Measurements from ENCODE around the gene CABP1.
A peak's percentile ranks its signal among the peaks of the same experiment; 100 is the strongest.

CABP1 gene

GRCh38 chr12:120685522-120685921, 45.1 kb downstream of the CABP1 start:
- TF ChIP-seq POLR2AphosphoS5 (IDR thresholded peaks at IDR 0.05; ENCODE audit: borderline replicate concordance, low read depth, low read length) (no peak), EZH2 (IDR thresholded peaks at IDR 0.05) (no peak), FOXP2 (optimal IDR thresholded peaks at IDR 0.05; ENCODE audit: control extremely low read depth, extremely low read length, insufficient read depth) (no peak)
- Histone ChIP-seq H3K27ac (no peak overlapping the region), H3K9me3 (ENCODE audit: low read depth, low read length) (no peaks in the 10 kb centered on the region), H3K4me3 (peak overlapping the region; percentile 88), H3K9ac (ENCODE audit: insufficient read length) (peak overlapping the region; percentile 87), H3K36me3 (ENCODE audit: insufficient read depth, low read length) (no peaks in the 10 kb centered on the region)
- no peak for DNase-seq (ENCODE audit: low read depth, low spot score)

DNA sequence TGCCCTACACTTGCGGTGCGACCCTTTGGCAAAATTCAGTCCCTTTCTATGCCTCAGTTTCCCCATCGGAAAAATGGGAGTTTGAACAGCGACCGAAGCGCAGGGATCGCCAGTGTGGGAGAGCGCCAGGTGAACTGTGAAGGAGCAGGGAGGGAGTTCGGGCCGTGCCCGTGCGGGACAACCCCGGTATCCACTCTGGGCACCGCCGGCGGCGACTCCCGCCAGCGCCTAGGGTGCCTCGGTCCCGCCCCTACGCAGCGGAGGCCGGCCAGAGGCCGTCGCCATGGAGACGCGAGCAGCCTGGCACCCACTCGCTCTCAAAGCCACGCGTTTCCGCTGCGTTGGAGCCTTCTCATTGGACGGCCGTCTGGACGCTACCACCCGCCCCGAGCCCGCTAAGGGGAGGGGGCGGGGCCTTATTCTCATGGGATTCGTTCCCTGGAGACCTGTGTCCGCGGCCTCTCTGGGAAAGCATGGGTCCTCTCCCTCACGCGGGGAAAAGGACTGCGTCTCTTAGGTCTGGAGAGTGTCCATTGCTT, 45.8 kb downstream of the CABP1 start:
- no peaks in the 10 kb centered on the region for H3K9me3 ChIP-seq (ENCODE audit: low read depth, low read length)
- H3K9ac ChIP-seq (ENCODE audit: insufficient read length): peak overlapping the region; percentile 87
- peak overlapping the region; percentile 94 for H3K27ac ChIP-seq
- H3K36me3 ChIP-seq (ENCODE audit: insufficient read depth, low read length): no peaks in the 10 kb centered on the region
- TF ChIP-seq EZH2 (IDR thresholded peaks at IDR 0.05): no peak
- TF ChIP-seq FOXP2 (optimal IDR thresholded peaks at IDR 0.05; ENCODE audit: control extremely low read depth, extremely low read length, insufficient read depth): no peak
- TF ChIP-seq POLR2AphosphoS5 (IDR thresholded peaks at IDR 0.05; ENCODE audit: borderline replicate concordance, low read depth, low read length): peak; percentile 82
- DNase-seq (ENCODE audit: low read depth, low spot score): peak; percentile 79
- H3K4me3 ChIP-seq: peak overlapping the region; percentile 88

DNA sequence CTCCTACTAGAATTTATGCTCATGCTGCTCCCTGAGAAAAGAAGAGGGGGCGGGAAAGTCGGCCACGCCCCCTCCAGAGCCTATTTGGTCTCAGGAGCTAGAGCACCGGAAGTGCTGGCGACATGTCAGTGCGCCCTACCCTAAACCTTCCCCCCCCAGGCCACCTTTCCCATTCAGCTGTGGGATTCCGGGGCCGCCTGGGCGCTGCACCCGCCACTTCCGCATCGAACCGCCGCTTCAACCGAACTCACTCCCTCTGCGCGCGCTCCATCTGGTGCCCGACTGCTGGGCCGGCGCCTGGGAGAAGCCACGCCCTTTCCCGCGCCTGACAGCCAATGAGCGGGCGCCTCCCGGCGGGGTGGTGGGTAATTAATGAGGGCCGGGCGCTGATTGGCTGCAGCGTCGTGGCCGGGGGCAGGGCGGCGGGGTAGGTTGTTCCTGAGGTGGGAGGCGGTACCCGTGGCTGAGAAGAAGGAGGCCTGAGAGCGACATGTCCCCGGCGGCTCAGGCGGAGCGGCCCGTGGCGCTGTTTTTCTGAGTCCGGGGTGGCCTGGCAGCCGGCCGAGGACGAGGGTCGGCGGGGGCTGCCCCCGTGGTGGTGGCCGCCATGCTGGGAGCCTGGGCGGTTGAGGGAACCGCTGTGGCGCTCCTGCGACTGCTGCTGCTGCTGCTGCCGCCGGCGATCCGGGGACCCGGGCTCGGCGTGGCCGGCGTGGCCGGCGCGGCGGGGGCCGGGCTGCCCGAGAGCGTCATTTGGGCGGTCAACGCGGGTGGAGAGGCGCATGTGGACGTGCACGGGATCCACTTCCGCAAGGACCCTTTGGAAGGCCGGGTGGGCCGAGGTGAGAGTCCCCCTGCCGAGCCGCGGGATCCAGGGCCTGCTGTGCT, 46.5 kb downstream of the CABP1 start, which contains the start of gene MLEC:
MLEC (plus strand) TSS at position 460 of the 888 bp plus-strand sequence; CDS start at position 608, 148 bp downstream.
- Histone ChIP-seq H3K36me3 (ENCODE audit: insufficient read depth, low read length) (no peaks in the 10 kb centered on the region), H3K9me3 (ENCODE audit: low read depth, low read length) (no peaks in the 10 kb centered on the region), H3K4me3 (peak within 1 kb of the TSS; percentile 88), H3K9ac (ENCODE audit: insufficient read length) (peak within 1 kb of the TSS; percentile 87), H3K27ac (peak within 1 kb of the TSS; percentile 94)
- peak; percentile 89 for DNase-seq (ENCODE audit: low read depth, low spot score)
- TF ChIP-seq POLR2AphosphoS5 (IDR thresholded peaks at IDR 0.05; ENCODE audit: borderline replicate concordance, low read depth, low read length) (peak; percentile 78; the same call in 1 of the 2 replicates), EZH2 (IDR thresholded peaks at IDR 0.05) (no peak), FOXP2 (optimal IDR thresholded peaks at IDR 0.05; ENCODE audit: control extremely low read depth, extremely low read length, insufficient read depth) (peak; percentile 30)

DNA sequence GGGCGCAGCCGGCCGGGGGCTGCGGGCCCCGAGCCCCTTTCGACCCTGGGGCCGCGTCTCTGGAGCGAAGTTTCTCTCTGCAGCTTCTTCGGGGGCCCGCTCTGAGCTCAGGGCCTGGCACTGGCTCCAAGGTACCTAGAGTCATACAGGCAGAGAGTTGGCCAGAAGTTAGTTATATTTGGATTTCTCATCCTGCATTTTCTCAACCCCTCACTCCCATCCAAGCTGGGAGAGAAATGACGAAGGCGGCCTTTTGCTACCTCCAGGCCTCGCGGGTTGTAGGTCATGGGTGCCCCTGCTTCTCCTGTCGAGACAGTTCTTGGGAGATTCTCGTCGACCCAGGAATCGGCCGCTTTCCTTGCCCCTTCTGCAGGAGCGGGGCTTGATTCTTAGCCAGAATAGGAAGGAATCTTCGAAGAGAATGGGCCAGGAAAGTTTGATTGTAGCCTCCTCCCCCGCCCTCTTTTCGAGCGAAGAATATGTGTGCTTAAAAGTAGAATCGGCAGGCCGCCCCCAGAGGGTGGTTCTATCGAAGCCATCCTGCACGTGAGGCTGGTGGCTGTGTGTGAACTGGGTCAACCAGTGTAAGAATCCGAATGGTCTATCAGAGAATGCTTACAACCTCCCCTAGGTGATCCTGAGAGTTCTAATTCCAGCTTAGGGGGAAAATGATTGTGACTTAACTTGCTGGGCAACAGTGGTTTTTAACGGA, 47.3 kb downstream of the CABP1 start:
- no peak for DNase-seq (ENCODE audit: low read depth, low spot score)
- Histone ChIP-seq H3K36me3 (ENCODE audit: insufficient read depth, low read length) (no peaks in the 10 kb centered on the region), H3K9ac (ENCODE audit: insufficient read length) (peak overlapping the region; percentile 79), H3K4me3 (peak overlapping the region; percentile 88), H3K9me3 (ENCODE audit: low read depth, low read length) (no peaks in the 10 kb centered on the region), H3K27ac (no peak overlapping the region)
- no peak for TF ChIP-seq EZH2 (IDR thresholded peaks at IDR 0.05)
- TF ChIP-seq POLR2AphosphoS5 (IDR thresholded peaks at IDR 0.05; ENCODE audit: borderline replicate concordance, low read depth, low read length): no peak
- no peak for TF ChIP-seq FOXP2 (optimal IDR thresholded peaks at IDR 0.05; ENCODE audit: control extremely low read depth, extremely low read length, insufficient read depth)

DNA sequence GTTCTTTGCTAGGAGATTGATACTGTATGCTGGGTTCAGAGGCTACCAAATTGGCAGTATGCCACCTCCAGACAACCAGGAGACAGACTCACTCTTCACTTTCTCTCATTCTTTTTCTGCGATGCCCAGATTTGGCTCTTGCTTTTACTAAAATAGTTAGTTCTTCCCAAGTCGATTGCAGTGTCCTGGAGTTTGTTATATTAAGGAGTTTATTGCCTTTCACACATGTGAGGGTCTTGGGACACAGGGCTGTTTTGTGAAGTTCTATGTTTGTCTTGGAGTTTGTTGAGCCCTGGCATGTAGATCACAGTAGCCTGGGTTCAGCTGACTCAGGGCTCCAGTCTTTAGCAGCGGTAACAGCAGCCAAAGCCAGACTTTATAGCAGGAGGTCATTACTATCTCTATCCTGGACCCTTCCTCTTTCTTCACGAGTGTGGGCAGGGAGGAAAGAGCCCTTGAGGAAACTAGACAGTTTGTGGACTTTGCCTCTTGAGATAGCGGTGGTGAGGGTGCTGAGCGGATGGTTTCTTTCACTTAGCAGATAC, 48.2 kb downstream of the CABP1 start:
- no peak for DNase-seq (ENCODE audit: low read depth, low spot score)
- TF ChIP-seq EZH2 (IDR thresholded peaks at IDR 0.05): no peak
- no peaks in the 10 kb centered on the region for H3K9me3 ChIP-seq (ENCODE audit: low read depth, low read length)
- peak overlapping the region; percentile 88 for H3K4me3 ChIP-seq
- peak overlapping the region; percentile 79 for H3K9ac ChIP-seq (ENCODE audit: insufficient read length)
- H3K27ac ChIP-seq: no peak overlapping the region
- H3K36me3 ChIP-seq (ENCODE audit: insufficient read depth, low read length): peaks cover 1% of the 10 kb centered on the region; the same call in 1 of the 2 replicates

- TF ChIP-seq FOXP2 (optimal IDR thresholded peaks at IDR 0.05; ENCODE audit: control extremely low read depth, extremely low read length, insufficient read depth) (no peak), EZH2 (IDR thresholded peaks at IDR 0.05) (no peak), POLR2AphosphoS5 (IDR thresholded peaks at IDR 0.05; ENCODE audit: borderline replicate concordance, low read depth, low read length) (no peak)
- Histone ChIP-seq H3K9me3 (ENCODE audit: low read depth, low read length) (no peaks in the 10 kb centered on the region), H3K36me3 (ENCODE audit: insufficient read depth, low read length) (peaks cover 11% of the 10 kb centered on the region), H3K27ac (no peak overlapping the region), H3K9ac (ENCODE audit: insufficient read length) (peak overlapping the region; percentile 79), H3K4me3 (peak overlapping the region; percentile 88)
- no peak for DNase-seq (ENCODE audit: low read depth, low spot score)
These were observed 49.1 kb downstream of the CABP1 start for GRCh38 chr12:120689397-120690082.

DNA sequence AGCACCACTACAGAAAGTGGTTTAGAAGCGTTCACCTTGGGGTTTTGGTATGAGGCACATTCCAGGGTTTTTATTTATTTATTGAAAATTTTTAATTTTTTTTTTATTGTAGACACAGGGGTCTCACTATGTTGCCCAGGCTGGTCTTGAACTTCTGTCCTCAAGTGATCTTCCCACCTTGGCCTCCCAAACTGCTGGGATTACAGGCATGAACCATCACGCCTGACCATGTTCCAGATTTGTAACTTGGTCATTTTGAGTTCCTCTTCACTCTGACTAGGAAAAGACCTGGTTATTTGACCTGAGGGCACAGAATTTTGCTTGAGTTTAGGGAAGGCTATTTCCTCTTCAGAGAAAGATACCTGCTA, 49.6 kb downstream of the CABP1 start:
- Histone ChIP-seq H3K36me3 (ENCODE audit: insufficient read depth, low read length) (peaks cover 16% of the 10 kb centered on the region), H3K9me3 (ENCODE audit: low read depth, low read length) (no peaks in the 10 kb centered on the region), H3K4me3 (no peak overlapping the region), H3K27ac (no peak overlapping the region), H3K9ac (ENCODE audit: insufficient read length) (no peak overlapping the region)
- no peak for TF ChIP-seq EZH2 (IDR thresholded peaks at IDR 0.05)
- no peak for TF ChIP-seq FOXP2 (optimal IDR thresholded peaks at IDR 0.05; ENCODE audit: control extremely low read depth, extremely low read length, insufficient read depth)
- TF ChIP-seq POLR2AphosphoS5 (IDR thresholded peaks at IDR 0.05; ENCODE audit: borderline replicate concordance, low read depth, low read length): no peak
- DNase-seq (ENCODE audit: low read depth, low spot score): no peak

Measured in SK-N-MC (cell line).